Spinal cord (tissue), 10 donors: ENCODE measurements around the gene DOCK9. TPM values are rescaled to one million over a fixed set of nuclear protein-coding genes. Genes with fewer than 3 reads are reported as not detected.

ENCODE experiments used
- DNase-seq, 6 donors: peaks; one replicate each; pipeline versions ENCODE4 v3.0.0 to v3.0.0-alpha.2; 2013 to 2015; ENCODE audit warnings: low spot score in 6 of 6, low read depth in 4 of 6
- H3K27ac ChIP-seq: one replicate; pipeline ENCODE4 v1.5.1; 2013; ENCODE audit warnings: low read depth, low read length, control low read depth
- H3K27me3 ChIP-seq: one replicate; pipeline ENCODE4 v1.6.1; 2013; ENCODE audit warnings: low read length; ENCODE audit not compliant: control insufficient read depth, insufficient read depth
- H3K36me3 ChIP-seq: one replicate; pipeline ENCODE4 v1.6.1; 2013; ENCODE audit warnings: low read length; ENCODE audit not compliant: control insufficient read depth, insufficient read depth
- H3K4me1 ChIP-seq: one replicate; pipeline ENCODE4 v1.6.1; 2013; ENCODE audit warnings: low read length; ENCODE audit not compliant: control insufficient read depth, insufficient read depth
- H3K4me3 ChIP-seq: one replicate; pipeline ENCODE4 v1.5.1; 2013; ENCODE audit warnings: low read depth, low read length, control low read depth
- H3K9me3 ChIP-seq: one replicate; pipeline ENCODE4 v1.6.1; 2013; ENCODE audit warnings: low read length; ENCODE audit not compliant: control insufficient read depth, insufficient read depth
- WGBS: methylation state at CpG from one replicate; pipeline ENCODE4 v1.1.5; 2013; ENCODE audit warnings: missing lambda C conversion rate; ENCODE audit not compliant: insufficient coverage; 5-methylcytosine and 5-hydroxymethylcytosine counted together
- polyA plus RNA-seq, 2 donors: library from polyadenylated mRNA; unstranded; fragments of 120-200 nt; gene quantifications; one replicate each; pipeline ENCODE4 v1.2.1, GENCODE V29; 2013; ENCODE audit not compliant: insufficient read length in 2 of 2
- total RNA-seq, 2 donors: library from RNA; depleted of rRNA in 1 of 2; stranded (reverse); fragments of 120-200 nt in 1 of 2; fragments of >200 nt in 1 of 2; gene quantifications; one replicate each; pipeline versions ENCODE4 v1.2.3 to v1.2.4, GENCODE V29; 2013 to 2014
- donor health status: healthy.

DOCK9 gene
- total and polyA plus RNA-seq, 4 donors = 74.4 to 117 (median 97.3) TPM

DNA sequence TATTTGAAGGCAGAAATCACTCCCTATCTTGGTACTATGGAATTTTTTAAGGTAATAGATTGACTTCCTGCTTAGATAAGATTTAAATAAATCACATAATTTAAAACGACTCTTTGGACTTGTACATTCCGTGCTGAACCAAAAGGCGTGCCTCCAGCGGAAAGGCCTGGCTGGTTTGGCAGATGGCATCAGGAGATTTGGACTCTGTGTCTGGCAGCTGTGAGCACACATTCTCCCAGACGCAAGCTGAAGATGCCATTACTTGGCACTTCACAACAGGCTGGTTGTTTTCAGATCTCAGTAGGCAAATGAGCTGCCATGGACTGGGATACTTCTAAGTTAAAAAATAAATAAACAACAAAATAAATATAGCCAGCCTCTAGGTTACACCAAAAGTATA, 120.9 kb downstream of the DOCK9 start:
- H3K36me3 ChIP-seq = peaks cover 16% of the 10 kb centered on the region
- DNase-seq = peak in 2 of 6 donors; percentile 28 to 80
- H3K27ac ChIP-seq = no peak overlapping the region
- WGBS = 43% methylated on average over 3 of the region's 5 CpGs
- H3K4me3 ChIP-seq = no peak overlapping the region
- no peaks in the 10 kb centered on the region for H3K27me3 ChIP-seq
- no peaks in the 10 kb centered on the region for H3K9me3 ChIP-seq
- H3K4me1 ChIP-seq = no peaks in the 10 kb centered on the region

GRCh38 chr13:98854448-98854847, 123.4 kb downstream of the DOCK9 start:
- H3K27ac ChIP-seq = no peak overlapping the region
- H3K4me3 ChIP-seq = no peak overlapping the region
- H3K27me3 ChIP-seq = no peaks in the 10 kb centered on the region
- no peaks in the 10 kb centered on the region for H3K4me1 ChIP-seq
- no peaks in the 10 kb centered on the region for H3K9me3 ChIP-seq
- peaks cover 10% of the 10 kb centered on the region for H3K36me3 ChIP-seq
- DNase-seq = no peak
- 89% methylated on average over 3 of the region's 6 CpGs for WGBS

DNA sequence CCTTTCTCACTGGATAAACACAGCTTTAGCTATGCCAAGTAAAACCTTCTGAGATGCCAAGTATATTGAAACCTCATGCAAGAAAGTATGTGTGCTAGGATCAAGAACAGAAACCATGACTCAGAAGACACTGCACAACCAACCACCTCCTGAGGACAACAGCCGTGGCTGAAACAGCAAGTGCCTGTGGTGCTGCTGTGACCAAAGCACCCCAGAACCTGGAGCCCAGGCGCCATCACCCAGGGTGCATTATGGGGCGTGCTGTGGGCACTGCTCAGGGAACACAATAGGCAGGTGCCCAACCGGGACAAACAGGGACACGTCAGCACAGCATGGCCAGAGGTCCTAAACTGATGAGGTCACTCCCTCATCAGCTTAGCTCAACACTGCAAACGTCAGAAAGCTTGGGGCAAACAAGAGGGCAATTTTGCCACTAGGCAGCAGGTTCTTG, 124.1 kb downstream of the DOCK9 start:
- H3K27ac ChIP-seq = no peak overlapping the region
- no peaks in the 10 kb centered on the region for H3K9me3 ChIP-seq
- no peaks in the 10 kb centered on the region for H3K27me3 ChIP-seq
- WGBS = 82% methylated on average over 6 of the region's 6 CpGs
- H3K36me3 ChIP-seq = peaks cover 10% of the 10 kb centered on the region
- no peak for DNase-seq
- H3K4me3 ChIP-seq = no peak overlapping the region
- H3K4me1 ChIP-seq = no peaks in the 10 kb centered on the region

- WGBS = 93% methylated on average over 6 of the region's 6 CpGs
- peaks cover 14% of the 10 kb centered on the region for H3K36me3 ChIP-seq
Measured at GRCh38 chr13:98851276-98851675, 126.6 kb downstream of the DOCK9 start.

GRCh38 chr13:98848746-98849145, 129.1 kb downstream of the DOCK9 start:
- no peak overlapping the region for H3K4me3 ChIP-seq
- no peaks in the 10 kb centered on the region for H3K4me1 ChIP-seq
- no CpG with 5 or more reads among the region's 7 CpGs for WGBS
- no peaks in the 10 kb centered on the region for H3K9me3 ChIP-seq
- DNase-seq = peak in 1 of 6 donors; percentile 45
- H3K36me3 ChIP-seq = peaks cover 12% of the 10 kb centered on the region
- H3K27me3 ChIP-seq = no peaks in the 10 kb centered on the region
- H3K27ac ChIP-seq = no peak overlapping the region

More at GRCh38 chr13:98851276-98851675, 126.6 kb downstream of the DOCK9 start:
- DNase-seq = no peak
- H3K9me3 ChIP-seq = no peaks in the 10 kb centered on the region
- no peak overlapping the region for H3K27ac ChIP-seq
- H3K4me3 ChIP-seq = no peak overlapping the region
- no peaks in the 10 kb centered on the region for H3K4me1 ChIP-seq
- no peaks in the 10 kb centered on the region for H3K27me3 ChIP-seq

DNA sequence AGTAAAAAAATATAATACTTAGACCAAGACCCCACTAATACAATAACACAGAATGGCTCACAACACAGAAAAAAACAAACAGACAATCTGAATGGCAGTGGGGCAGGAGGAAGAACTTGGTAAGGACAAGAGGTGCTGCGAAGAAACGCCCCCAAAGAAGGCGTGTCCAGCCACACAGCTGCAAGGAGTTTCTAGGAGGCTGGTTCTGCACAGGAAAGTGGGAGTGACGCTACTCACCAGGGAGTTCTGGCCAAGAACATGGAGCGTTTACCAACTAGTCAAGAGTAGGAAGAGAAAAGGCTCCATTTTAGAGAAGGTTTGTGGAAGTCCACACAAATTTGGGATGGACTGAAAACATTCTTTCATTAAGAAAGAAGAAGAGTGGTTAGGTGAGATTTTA, 130.1 kb downstream of the DOCK9 start:
- no peaks in the 10 kb centered on the region for H3K9me3 ChIP-seq
- H3K36me3 ChIP-seq = peaks cover 12% of the 10 kb centered on the region
- 40% methylated on average over 4 of the region's 5 CpGs for WGBS
- DNase-seq = no peak
- no peaks in the 10 kb centered on the region for H3K4me1 ChIP-seq
- H3K27me3 ChIP-seq = no peaks in the 10 kb centered on the region
- no peak overlapping the region for H3K27ac ChIP-seq
- no peak overlapping the region for H3K4me3 ChIP-seq

DNA sequence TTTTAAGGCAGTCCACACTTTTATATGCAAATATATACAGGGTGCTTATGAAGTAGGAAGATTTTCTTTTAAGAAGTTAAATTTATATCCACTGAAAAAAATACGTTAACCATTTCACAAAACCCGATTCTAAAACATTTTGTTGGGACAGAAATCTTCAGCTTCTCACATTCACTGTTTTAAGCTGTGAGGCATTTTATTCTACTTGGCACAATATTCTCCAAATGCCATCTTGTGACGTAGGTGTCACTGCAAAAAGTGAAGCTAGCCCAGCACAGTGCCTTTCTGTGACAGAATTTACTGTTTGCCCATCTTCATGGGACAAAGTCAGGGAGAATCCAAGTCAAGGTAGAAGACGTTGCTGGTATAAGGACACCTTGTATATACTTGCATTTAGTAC, 130.9 kb downstream of the DOCK9 start:
- peak in 1 of 6 donors; percentile 85 for DNase-seq
- H3K4me1 ChIP-seq = no peaks in the 10 kb centered on the region
- H3K9me3 ChIP-seq = no peaks in the 10 kb centered on the region
- H3K27me3 ChIP-seq = no peaks in the 10 kb centered on the region
- no peak overlapping the region for H3K27ac ChIP-seq
- WGBS = 100% methylated on average over 1 of the region's 4 CpGs
- peaks cover 12% of the 10 kb centered on the region for H3K36me3 ChIP-seq
- H3K4me3 ChIP-seq = no peak overlapping the region

- H3K9me3 ChIP-seq = no peaks in the 10 kb centered on the region
- no peak overlapping the region for H3K4me3 ChIP-seq
- 46% methylated on average over 4 of the region's 5 CpGs for WGBS
- H3K4me1 ChIP-seq = no peaks in the 10 kb centered on the region
- DNase-seq = no peak
- peaks cover 12% of the 10 kb centered on the region for H3K36me3 ChIP-seq
- no peaks in the 10 kb centered on the region for H3K27me3 ChIP-seq
- no peak overlapping the region for H3K27ac ChIP-seq
Measured at GRCh38 chr13:98846521-98846920, 131.3 kb downstream of the DOCK9 start.

DNA sequence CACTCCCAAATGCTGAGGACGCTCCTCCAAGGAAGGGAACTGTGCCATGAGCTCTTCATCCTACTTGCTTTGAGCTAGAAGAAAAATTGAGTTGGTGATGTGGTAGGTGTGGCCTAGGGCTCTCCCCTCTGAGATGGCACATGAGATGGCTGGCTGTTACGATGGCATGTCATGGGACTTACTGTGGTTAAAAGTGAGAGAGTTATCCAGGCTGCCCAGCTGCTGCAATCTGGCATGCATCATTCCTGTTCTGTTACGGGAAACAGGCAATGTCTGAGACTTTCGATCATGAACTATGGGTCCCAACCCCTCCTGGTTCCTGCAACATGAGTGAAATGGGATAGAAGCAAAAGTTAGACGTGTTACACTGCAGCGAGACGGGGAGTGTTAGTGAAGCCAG, 132.1 kb downstream of the DOCK9 start:
- H3K36me3 ChIP-seq = peaks cover 9% of the 10 kb centered on the region
- no peak overlapping the region for H3K27ac ChIP-seq
- 77% methylated on average over 7 of the region's 7 CpGs for WGBS
- H3K4me3 ChIP-seq = no peak overlapping the region
- H3K9me3 ChIP-seq = no peaks in the 10 kb centered on the region
- H3K27me3 ChIP-seq = no peaks in the 10 kb centered on the region
- no peaks in the 10 kb centered on the region for H3K4me1 ChIP-seq
- DNase-seq = no peak

DNA sequence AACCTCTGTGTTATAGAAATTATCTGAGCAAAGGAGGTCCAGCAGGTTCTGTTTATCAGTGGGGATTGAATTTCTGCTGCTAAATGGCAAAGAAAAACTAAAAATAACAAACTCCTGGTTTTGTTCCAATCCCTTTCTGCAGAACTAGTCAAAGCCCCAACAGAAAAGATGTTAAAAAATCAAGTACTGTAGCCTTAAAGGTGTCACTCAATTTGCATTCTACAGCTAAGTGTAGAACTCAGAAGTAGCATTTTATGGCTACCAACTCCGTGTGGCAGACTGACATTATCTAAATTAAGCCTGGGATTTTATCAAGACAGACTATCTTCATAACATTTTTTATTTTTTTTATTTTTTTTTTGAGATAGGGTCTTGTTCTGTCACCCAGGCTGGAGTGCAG, 133.8 kb downstream of the DOCK9 start:
- no peak overlapping the region for H3K4me3 ChIP-seq

More for the DNA sequence above, 133.8 kb downstream of the DOCK9 start:
- Histone ChIP-seq H3K27ac (no peak overlapping the region), H3K36me3 (peaks cover 9% of the 10 kb centered on the region), H3K9me3 (no peaks in the 10 kb centered on the region), H3K4me1 (peaks cover 4% of the 10 kb centered on the region), H3K27me3 (no peaks in the 10 kb centered on the region)
- DNase-seq = peak in 1 of 6 donors; percentile 47
- no CpG with 5 or more reads among the region's 1 CpG for WGBS
